Measurements from ENCODE around the gene NAA20. TPM values are rescaled to one million over a fixed set of nuclear protein-coding genes. Genes with fewer than 3 reads are reported as not detected.

The NAA20 gene
- total RNA-seq, 3 donors from 2014 or later (not counting 1 experiment from before 2014, with no cell fraction given), result 20.8 to 25.1 (median 23.8) TPM

DNA sequence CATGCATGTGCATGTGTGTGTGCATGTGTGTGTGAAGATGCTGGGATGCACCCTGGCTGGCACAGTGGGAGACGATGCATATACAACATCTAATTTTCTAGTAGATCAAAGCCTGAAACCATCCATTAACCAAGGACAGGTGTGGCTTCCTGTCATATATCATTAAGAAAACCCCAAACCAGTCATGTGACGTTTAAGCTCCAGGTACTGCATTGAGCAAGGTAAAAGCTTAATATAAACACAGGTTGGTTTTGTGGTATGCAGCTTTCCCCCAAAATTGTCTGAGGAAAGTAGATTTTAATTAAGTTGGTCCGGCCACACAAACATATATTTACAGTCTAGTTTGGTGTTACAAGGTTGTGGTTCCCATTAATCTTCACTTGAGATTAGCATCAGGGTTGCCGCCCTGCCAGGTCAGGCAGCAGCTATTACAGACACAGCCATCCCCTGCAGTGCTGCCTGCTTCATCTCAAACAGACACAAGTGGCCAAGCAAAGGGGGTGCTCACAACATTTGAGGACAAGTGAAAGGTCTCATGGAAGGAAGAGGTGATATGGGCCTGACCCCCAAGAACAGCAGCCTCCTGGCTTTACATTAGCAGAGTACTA is 48.6 kb upstream of the NAA20 start:
- H3K9me3 ChIP-seq (ENCODE audit: control insufficient read depth, insufficient read depth, low read length), result no peaks in the 10 kb centered on the region
- WGBS (ENCODE audit: insufficient coverage), result 33% methylated on average over 2 of the region's 4 CpGs
- H3K27me3 Mint-ChIP-seq (ENCODE audit: low read depth in 2 of 2), result peaks cover 0 to 2% of the 10 kb centered on the region in 2 donors
- H3K4me3 ChIP-seq (ENCODE audit: low read length), result no peak overlapping the region
- no peaks in the 10 kb centered on the region for H3K36me3 Mint-ChIP-seq
- H3K27me3 ChIP-seq (ENCODE audit: control insufficient read depth, insufficient read depth, low read length), result no peaks in the 10 kb centered on the region
- H3K27ac Mint-ChIP-seq, result no peak overlapping the region
- peaks cover 9 to 13% of the 10 kb centered on the region in 2 donors for H3K4me1 Mint-ChIP-seq
- peak in 1 of 3 donors; percentile 33 for ATAC-seq
- DNase-seq, result peak in 1 of 2 donors; percentile 36
- H3K36me3 ChIP-seq (ENCODE audit: control insufficient read depth, insufficient read depth, low read length), result no peaks in the 10 kb centered on the region
- H3K9me3 Mint-ChIP-seq, result no peaks in the 10 kb centered on the region
- H3K27ac ChIP-seq (ENCODE audit: low read length), result no peak overlapping the region
- TF ChIP-seq, protein P1, sequence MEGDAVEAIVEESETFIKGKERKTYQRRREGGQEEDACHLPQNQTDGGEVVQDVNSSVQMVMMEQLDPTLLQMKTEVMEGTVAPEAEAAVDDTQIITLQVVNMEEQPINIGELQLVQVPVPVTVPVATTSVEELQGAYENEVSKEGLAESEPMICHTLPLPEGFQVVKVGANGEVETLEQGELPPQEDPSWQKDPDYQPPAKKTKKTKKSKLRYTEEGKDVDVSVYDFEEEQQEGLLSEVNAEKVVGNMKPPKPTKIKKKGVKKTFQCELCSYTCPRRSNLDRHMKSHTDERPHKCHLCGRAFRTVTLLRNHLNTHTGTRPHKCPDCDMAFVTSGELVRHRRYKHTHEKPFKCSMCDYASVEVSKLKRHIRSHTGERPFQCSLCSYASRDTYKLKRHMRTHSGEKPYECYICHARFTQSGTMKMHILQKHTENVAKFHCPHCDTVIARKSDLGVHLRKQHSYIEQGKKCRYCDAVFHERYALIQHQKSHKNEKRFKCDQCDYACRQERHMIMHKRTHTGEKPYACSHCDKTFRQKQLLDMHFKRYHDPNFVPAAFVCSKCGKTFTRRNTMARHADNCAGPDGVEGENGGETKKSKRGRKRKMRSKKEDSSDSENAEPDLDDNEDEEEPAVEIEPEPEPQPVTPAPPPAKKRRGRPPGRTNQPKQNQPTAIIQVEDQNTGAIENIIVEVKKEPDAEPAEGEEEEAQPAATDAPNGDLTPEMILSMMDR (IDR thresholded peaks at IDR 0.05), result no peak
- no peak overlapping the region for H3K4me3 Mint-ChIP-seq
- intact Hi-C loops (cut with micrococcal nuclease), result no loop called here
- H3K4me1 ChIP-seq (ENCODE audit: control insufficient read depth, insufficient read depth, low read length), result peaks cover 10% of the 10 kb centered on the region

DNA sequence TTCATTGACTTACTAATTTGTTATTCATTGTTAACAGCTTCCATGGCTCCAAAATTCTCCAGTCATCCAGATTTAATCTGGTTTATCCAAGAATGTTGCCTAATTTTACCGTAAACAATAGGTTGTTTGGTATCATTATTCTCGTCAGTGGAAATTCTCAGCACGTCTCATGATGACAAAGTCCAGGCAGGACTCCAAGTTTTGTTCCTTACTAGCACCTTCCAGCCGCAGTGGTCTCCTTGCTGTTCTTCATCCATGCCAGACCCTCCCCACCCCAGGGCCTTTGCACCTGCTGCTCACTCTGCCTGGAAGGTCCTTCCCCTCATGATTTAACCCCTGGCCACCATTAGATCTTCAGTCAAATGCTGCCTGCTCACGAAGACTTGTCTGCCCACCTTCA is 48.1 kb upstream of the NAA20 start:
- Histone ChIP-seq H3K27me3 (ENCODE audit: control insufficient read depth, insufficient read depth, low read length) (no peaks in the 10 kb centered on the region), H3K36me3 (ENCODE audit: control insufficient read depth, insufficient read depth, low read length) (no peaks in the 10 kb centered on the region), H3K4me3 (ENCODE audit: low read length) (no peak overlapping the region), H3K27ac (ENCODE audit: low read length) (no peak overlapping the region), H3K9me3 (ENCODE audit: control insufficient read depth, insufficient read depth, low read length) (no peaks in the 10 kb centered on the region), H3K4me1 (ENCODE audit: control insufficient read depth, insufficient read depth, low read length) (peaks cover 14% of the 10 kb centered on the region)
- H3K27me3 Mint-ChIP-seq (ENCODE audit: low read depth in 2 of 2), result peaks cover 0 to 2% of the 10 kb centered on the region in 2 donors
- ATAC-seq (no peak), DNase-seq (no peak)
- intact Hi-C loops (cut with micrococcal nuclease), result no loop called here
- no peaks in the 10 kb centered on the region for H3K9me3 Mint-ChIP-seq
- 96% methylated on average over 5 of the region's 5 CpGs for WGBS (ENCODE audit: insufficient coverage)
- no peak overlapping the region for H3K27ac Mint-ChIP-seq
- H3K36me3 Mint-ChIP-seq, result no peaks in the 10 kb centered on the region
- no peak overlapping the region for H3K4me3 Mint-ChIP-seq
- TF ChIP-seq, protein P1 (IDR thresholded peaks at IDR 0.05), result no peak
- peaks cover 9 to 13% of the 10 kb centered on the region in 2 donors for H3K4me1 Mint-ChIP-seq

DNA sequence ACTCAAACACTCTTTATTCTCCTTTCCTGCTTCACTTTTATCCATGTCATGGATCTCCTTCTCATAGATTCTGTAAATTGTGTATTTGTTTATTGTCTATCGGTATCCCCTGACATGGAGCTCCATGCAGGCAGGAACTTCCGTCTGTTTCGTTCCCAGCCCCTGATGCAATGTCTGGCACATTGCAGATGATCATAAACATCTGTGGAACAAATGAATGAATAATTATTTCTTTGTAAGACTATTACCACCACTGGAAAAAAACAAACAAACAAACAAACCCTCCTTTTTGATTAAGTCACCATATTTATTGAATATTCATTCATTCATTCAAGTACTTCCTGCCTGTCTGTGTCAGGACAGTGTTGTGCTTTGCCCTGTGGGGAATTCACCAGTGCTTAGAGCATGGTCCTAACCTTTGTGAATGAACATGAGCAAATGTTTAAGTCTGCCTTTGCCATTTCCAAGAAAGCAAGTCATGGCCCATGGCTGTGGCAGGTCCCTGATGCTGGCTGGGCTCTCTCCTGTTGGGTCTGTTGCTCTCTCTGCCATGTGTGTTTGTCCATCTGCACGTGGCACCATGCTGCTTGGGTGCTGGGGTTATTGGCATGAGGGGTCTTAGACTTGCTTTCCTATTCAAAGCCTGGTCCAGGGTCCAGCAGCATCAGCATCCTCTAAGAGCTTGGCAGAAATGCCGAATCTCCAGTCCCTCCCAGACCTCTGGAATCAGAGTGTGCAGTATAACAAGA is 47.5 kb upstream of the NAA20 start:
- WGBS (ENCODE audit: insufficient coverage), result 94% methylated on average over 4 of the region's 5 CpGs
- no peak overlapping the region for H3K4me3 ChIP-seq (ENCODE audit: low read length)
- H3K27me3 ChIP-seq (ENCODE audit: control insufficient read depth, insufficient read depth, low read length), result no peaks in the 10 kb centered on the region
- DNase-seq (no peak), ATAC-seq (no peak)
- no peak overlapping the region for H3K27ac Mint-ChIP-seq
- H3K4me1 ChIP-seq (ENCODE audit: control insufficient read depth, insufficient read depth, low read length), result peaks cover 17% of the 10 kb centered on the region
- no peak overlapping the region for H3K4me3 Mint-ChIP-seq
- peaks cover 0 to 2% of the 10 kb centered on the region in 2 donors for H3K27me3 Mint-ChIP-seq (ENCODE audit: low read depth in 2 of 2)
- no peak overlapping the region for H3K27ac ChIP-seq (ENCODE audit: low read length)
- H3K9me3 Mint-ChIP-seq, result no peaks in the 10 kb centered on the region
- H3K4me1 Mint-ChIP-seq, result peaks cover 9 to 13% of the 10 kb centered on the region in 2 donors
- H3K36me3 Mint-ChIP-seq, result no peaks in the 10 kb centered on the region
- no peaks in the 10 kb centered on the region for H3K36me3 ChIP-seq (ENCODE audit: control insufficient read depth, insufficient read depth, low read length)
- TF ChIP-seq, protein P1 (IDR thresholded peaks at IDR 0.05), result no peak
- H3K9me3 ChIP-seq (ENCODE audit: control insufficient read depth, insufficient read depth, low read length), result no peaks in the 10 kb centered on the region
- intact Hi-C loops (cut with micrococcal nuclease), result no loop called here

Measured in natural killer cell (primary cell).